Putamen (tissue), 1 donor: ENCODE results near the gene EDRF1.
"Not testable (repeated sequence)": the region's sequence is repeated elsewhere in the genome, so short reads cannot be mapped to it uniquely, and the experiment has no call there.

ENCODE experiments used
- DNase-seq: peaks from one replicate; pipeline ENCODE4 v3.0.0-alpha.2; 2016; ENCODE audit warnings: low spot score

EDRF1 gene

GRCh38 chr10:125709553-125710474 lies 9.7 kb upstream of the EDRF1 start:
- DNase-seq = no peak

GRCh38 chr10:125711110-125711750 lies 8.3 kb upstream of the EDRF1 start:
- no peak for DNase-seq

- not testable (repeated sequence) for DNase-seq
Measured at GRCh38 chr10:125714728-125715127, 4.8 kb upstream of the EDRF1 start.

GRCh38 chr10:125720002-125720382 lies 483 bp downstream of the EDRF1 start:
- peak; percentile 19 for DNase-seq

GRCh38 chr10:125721035-125721434 lies 1.5 kb downstream of the EDRF1 start:
- no peak for DNase-seq

- DNase-seq = no peak
Measured at GRCh38 chr10:125722811-125723210, 3.3 kb downstream of the EDRF1 start.

GRCh38 chr10:125726914-125727313 lies 7.4 kb downstream of the EDRF1 start:
- DNase-seq = no peak

GRCh38 chr10:125727436-125727835 lies 7.9 kb downstream of the EDRF1 start:
- no peak for DNase-seq

- DNase-seq = no peak
Measured at GRCh38 chr10:125734148-125734547, 14.6 kb downstream of the EDRF1 start.

- DNase-seq = no peak
Measured at GRCh38 chr10:125734823-125735222, 15.3 kb downstream of the EDRF1 start.

GRCh38 chr10:125738206-125738605 lies 18.7 kb downstream of the EDRF1 start:
- no peak for DNase-seq

GRCh38 chr10:125739994-125740679 lies 20.6 kb downstream of the EDRF1 start:
- no peak for DNase-seq

- DNase-seq = no peak
Measured at GRCh38 chr10:125742465-125742864, 23.0 kb downstream of the EDRF1 start.

- no peak for DNase-seq
Measured at GRCh38 chr10:125744909-125745308, 25.4 kb downstream of the EDRF1 start.

GRCh38 chr10:125747417-125747816 lies 27.9 kb downstream of the EDRF1 start:
- DNase-seq = no peak

- no peak for DNase-seq
Measured at GRCh38 chr10:125756196-125756595, 36.7 kb downstream of the EDRF1 start.

- no peak for DNase-seq
Measured at GRCh38 chr10:125756853-125757487, 37.5 kb downstream of the EDRF1 start.

GRCh38 chr10:125757742-125758141 lies 38.2 kb downstream of the EDRF1 start:
- DNase-seq = no peak

GRCh38 chr10:125761961-125762360 lies 42.5 kb downstream of the EDRF1 start:
- DNase-seq = no peak

GRCh38 chr10:125762692-125763648 lies 43.5 kb downstream of the EDRF1 start:
- no peak for DNase-seq

GRCh38 chr10:125765835-125766234 lies 46.3 kb downstream of the EDRF1 start:
- no peak for DNase-seq
